ENCODE results near the gene RERE. TPM values are rescaled to one million over a fixed set of nuclear protein-coding genes. Genes with fewer than 3 reads are reported as not detected.

The RERE gene
- total and polyA plus RNA-seq, 5 donors, result 72.4 to 175 (median 161) TPM

- intact Hi-C loops (cut with DNase I), result no loop called here
- Histone ChIP-seq H3K27me3 (ENCODE audit: control insufficient read depth, insufficient read depth) (no peaks in the 10 kb centered on the region), H3K4me3 (ENCODE audit: low read length) (no peak overlapping the region), H3K4me1 (ENCODE audit: control insufficient read depth, insufficient read depth, low read length) (peaks cover 27% of the 10 kb centered on the region), H3K27ac (ENCODE audit: low read length) (peak overlapping the region; percentile 73), H3K9me3 (ENCODE audit: control insufficient read depth, low read length) (no peaks in the 10 kb centered on the region)
- DNase-seq, result peak in 1 of 3 donors; percentile 48
- ATAC-seq, result peak; percentile 93 to 94
- WGBS, result 11% methylated on average over 4 of the region's 4 CpGs
Measured at GRCh38 chr1:8396786-8397406, 420.5 kb downstream of the RERE start.

- H3K4me3 ChIP-seq (ENCODE audit: low read length), result no peak overlapping the region
- no peaks in the 10 kb centered on the region for H3K27me3 ChIP-seq (ENCODE audit: control insufficient read depth, insufficient read depth)
- no peaks in the 10 kb centered on the region for H3K9me3 ChIP-seq (ENCODE audit: control insufficient read depth, low read length)
- H3K27ac ChIP-seq (ENCODE audit: low read length), result peak overlapping the region; percentile 73
- ATAC-seq, result peak in 1 of 2 donors; percentile 20
- peaks cover 29% of the 10 kb centered on the region for H3K4me1 ChIP-seq (ENCODE audit: control insufficient read depth, insufficient read depth, low read length)
- 26% methylated on average over 8 of the region's 8 CpGs for WGBS
- intact Hi-C loops (cut with DNase I), result no loop called here
- DNase-seq, result no peak
Measured at GRCh38 chr1:8396083-8396785, 421.2 kb downstream of the RERE start.

GRCh38 chr1:8395433-8395866 is 422.0 kb downstream of the RERE start:
- no peaks in the 10 kb centered on the region for H3K9me3 ChIP-seq (ENCODE audit: control insufficient read depth, low read length)
- DNase-seq (no peak), ATAC-seq (no peak)
- no peaks in the 10 kb centered on the region for H3K27me3 ChIP-seq (ENCODE audit: control insufficient read depth, insufficient read depth)
- H3K4me1 ChIP-seq (ENCODE audit: control insufficient read depth, insufficient read depth, low read length), result peaks cover 31% of the 10 kb centered on the region
- H3K27ac ChIP-seq (ENCODE audit: low read length), result peak overlapping the region; percentile 66
- intact Hi-C loops (cut with DNase I), result no loop called here
- H3K4me3 ChIP-seq (ENCODE audit: low read length), result no peak overlapping the region
- WGBS, result 33% methylated on average over 2 of the region's 2 CpGs

- DNase-seq, result no peak
- no peaks in the 10 kb centered on the region for H3K9me3 ChIP-seq (ENCODE audit: control insufficient read depth, low read length)
- intact Hi-C loops (cut with DNase I), result no loop called here
- no peak for ATAC-seq
- 54% methylated on average over 10 of the region's 10 CpGs for WGBS
- no peaks in the 10 kb centered on the region for H3K27me3 ChIP-seq (ENCODE audit: control insufficient read depth, insufficient read depth)
- H3K27ac ChIP-seq (ENCODE audit: low read length), result no peak overlapping the region
- no peak overlapping the region for H3K4me3 ChIP-seq (ENCODE audit: low read length)
- peaks cover 33% of the 10 kb centered on the region for H3K4me1 ChIP-seq (ENCODE audit: control insufficient read depth, insufficient read depth, low read length)
Measured at GRCh38 chr1:8394456-8395321, 422.8 kb downstream of the RERE start.

GRCh38 chr1:8392522-8392921 is 424.9 kb downstream of the RERE start:
- WGBS, result 44% methylated on average over 7 of the region's 7 CpGs
- intact Hi-C loops (cut with DNase I), result no loop called here
- Histone ChIP-seq H3K4me1 (ENCODE audit: control insufficient read depth, insufficient read depth, low read length) (peaks cover 23% of the 10 kb centered on the region), H3K27me3 (ENCODE audit: control insufficient read depth, insufficient read depth) (no peaks in the 10 kb centered on the region), H3K4me3 (ENCODE audit: low read length) (no peak overlapping the region), H3K27ac (ENCODE audit: low read length) (peak overlapping the region; percentile 14), H3K9me3 (ENCODE audit: control insufficient read depth, low read length) (no peaks in the 10 kb centered on the region)
- ATAC-seq (no peak), DNase-seq (no peak)

- ATAC-seq (no peak), DNase-seq (no peak)
- Histone ChIP-seq H3K4me1 (ENCODE audit: control insufficient read depth, insufficient read depth, low read length) (peaks cover 16% of the 10 kb centered on the region), H3K4me3 (ENCODE audit: low read length) (no peak overlapping the region), H3K27ac (ENCODE audit: low read length) (no peak overlapping the region), H3K9me3 (ENCODE audit: control insufficient read depth, low read length) (no peaks in the 10 kb centered on the region), H3K27me3 (ENCODE audit: control insufficient read depth, insufficient read depth) (no peaks in the 10 kb centered on the region)
- intact Hi-C loops (cut with DNase I), result no loop called here
- 73% methylated on average over 4 of the region's 4 CpGs for WGBS
Measured at GRCh38 chr1:8390707-8391106, 426.7 kb downstream of the RERE start.

- Histone ChIP-seq H3K4me1 (ENCODE audit: control insufficient read depth, insufficient read depth, low read length) (peaks cover 17% of the 10 kb centered on the region), H3K27ac (ENCODE audit: low read length) (no peak overlapping the region), H3K27me3 (ENCODE audit: control insufficient read depth, insufficient read depth) (no peaks in the 10 kb centered on the region), H3K9me3 (ENCODE audit: control insufficient read depth, low read length) (no peaks in the 10 kb centered on the region), H3K4me3 (ENCODE audit: low read length) (no peak overlapping the region)
- no peak for DNase-seq
- 80% methylated on average over 7 of the region's 7 CpGs for WGBS
- intact Hi-C loops (cut with DNase I), result no loop called here
- peak; percentile 20 to 28 for ATAC-seq
Measured at GRCh38 chr1:8389958-8390535, 427.4 kb downstream of the RERE start.

- Histone ChIP-seq H3K27me3 (ENCODE audit: control insufficient read depth, insufficient read depth) (no peaks in the 10 kb centered on the region), H3K27ac (ENCODE audit: low read length) (no peak overlapping the region), H3K9me3 (ENCODE audit: control insufficient read depth, low read length) (no peaks in the 10 kb centered on the region), H3K4me1 (ENCODE audit: control insufficient read depth, insufficient read depth, low read length) (peaks cover 21% of the 10 kb centered on the region), H3K4me3 (ENCODE audit: low read length) (no peak overlapping the region)
- ATAC-seq (no peak), DNase-seq (no peak)
- 85% methylated on average over 12 of the region's 12 CpGs for WGBS
- intact Hi-C loops (cut with DNase I), result no loop called here
Measured at GRCh38 chr1:8388732-8389562, 428.5 kb downstream of the RERE start.

GRCh38 chr1:8386247-8386646 is 431.2 kb downstream of the RERE start:
- Histone ChIP-seq H3K27ac (ENCODE audit: low read length) (no peak overlapping the region), H3K27me3 (ENCODE audit: control insufficient read depth, insufficient read depth) (no peaks in the 10 kb centered on the region), H3K9me3 (ENCODE audit: control insufficient read depth, low read length) (no peaks in the 10 kb centered on the region), H3K4me3 (ENCODE audit: low read length) (no peak overlapping the region), H3K4me1 (ENCODE audit: control insufficient read depth, insufficient read depth, low read length) (peaks cover 25% of the 10 kb centered on the region)
- DNase-seq (no peak), ATAC-seq (no peak)
- intact Hi-C loops (cut with DNase I), result no loop called here

GRCh38 chr1:8384577-8384976 is 432.9 kb downstream of the RERE start:
- Histone ChIP-seq H3K9me3 (ENCODE audit: control insufficient read depth, low read length) (no peaks in the 10 kb centered on the region), H3K27ac (ENCODE audit: low read length) (peak overlapping the region; percentile 86), H3K27me3 (ENCODE audit: control insufficient read depth, insufficient read depth) (no peaks in the 10 kb centered on the region), H3K4me1 (ENCODE audit: control insufficient read depth, insufficient read depth, low read length) (peaks cover 32% of the 10 kb centered on the region), H3K4me3 (ENCODE audit: low read length) (no peak overlapping the region)
- ATAC-seq (peak in 1 of 2 donors; percentile 25), DNase-seq (no peak)
- intact Hi-C loops (cut with DNase I), result no loop called here
- WGBS, result 63% methylated on average over 2 of the region's 2 CpGs

Data from right cardiac atrium (tissue), 5 donors.